ENCODE results near the gene RAB11A. TPM values are rescaled to one million over a fixed set of nuclear protein-coding genes. Genes with fewer than 3 reads are reported as not detected.

The RAB11A gene
- total RNA-seq, 2 donors from 2014 or later = 233 to 295 TPM

GRCh38 chr15:65835447-65835846 is 33.8 kb upstream of the RAB11A start:
- H3K36me3 Mint-ChIP-seq (ENCODE audit: low read depth) = no peaks in the 10 kb centered on the region
- no peaks in the 10 kb centered on the region for H3K9me3 Mint-ChIP-seq

GRCh38 chr15:65836665-65837064 is 32.6 kb upstream of the RAB11A start:
- no peak overlapping the region for H3K27ac ChIP-seq (ENCODE audit: low read depth, low read length)

More at GRCh38 chr15:65835447-65835846, 33.8 kb upstream of the RAB11A start:
- TF ChIP-seq CTCF (conservative IDR thresholded peaks at IDR 0.05) = no peak
- Histone ChIP-seq H3K4me3 (ENCODE audit: low read length) (no peak overlapping the region), H3K4me1 (ENCODE audit: control insufficient read depth, insufficient read depth, low read length) (peaks cover 11% of the 10 kb centered on the region), H3K9me3 (ENCODE audit: control insufficient read depth, low read length) (no peaks in the 10 kb centered on the region), H3K9ac (ENCODE audit: extremely low read depth, low read length, poor library complexity, severe bottlenecking) (no peak overlapping the region), H3K27ac (ENCODE audit: low read depth, low read length) (no peak overlapping the region), H3K27me3 (ENCODE audit: control insufficient read depth, insufficient read depth, low read length, poor library complexity, severe bottlenecking) (no peaks in the 10 kb centered on the region), H3K36me3 (ENCODE audit: control insufficient read depth, insufficient read depth, low read length) (no peaks in the 10 kb centered on the region)
- no peaks in the 10 kb centered on the region for H3K27me3 Mint-ChIP-seq (ENCODE audit: insufficient read depth)
- peak overlapping the region; percentile 24 for H3K27ac Mint-ChIP-seq
- DNase-seq = no peak
- WGBS, 2 experiments (ENCODE audit: insufficient coverage in 1 of 2, insufficient read length in 1 of 2) = 94 to 96% methylated on average over 3 to 4 of the region's 4 CpGs
- H3K4me1 Mint-ChIP-seq = peaks cover 37% of the 10 kb centered on the region
- H3K4me3 Mint-ChIP-seq = no peak overlapping the region

GRCh38 chr15:65837301-65838294 is 31.7 kb upstream of the RAB11A start:
- Histone ChIP-seq H3K9ac (ENCODE audit: extremely low read depth, low read length, poor library complexity, severe bottlenecking) (no peak overlapping the region), H3K36me3 (ENCODE audit: control insufficient read depth, insufficient read depth, low read length) (no peaks in the 10 kb centered on the region), H3K27ac (ENCODE audit: low read depth, low read length) (no peak overlapping the region), H3K9me3 (ENCODE audit: control insufficient read depth, low read length) (no peaks in the 10 kb centered on the region), H3K4me1 (ENCODE audit: control insufficient read depth, insufficient read depth, low read length) (peaks cover 11% of the 10 kb centered on the region), H3K4me3 (ENCODE audit: low read length) (no peak overlapping the region), H3K27me3 (ENCODE audit: control insufficient read depth, insufficient read depth, low read length, poor library complexity, severe bottlenecking) (no peaks in the 10 kb centered on the region)
- H3K9me3 Mint-ChIP-seq = no peaks in the 10 kb centered on the region
- TF ChIP-seq CTCF (conservative IDR thresholded peaks at IDR 0.05) = no peak
- peak; percentile 19 for DNase-seq
- peak overlapping the region; percentile 28 for H3K27ac Mint-ChIP-seq
- no peak overlapping the region for H3K4me3 Mint-ChIP-seq
- H3K27me3 Mint-ChIP-seq (ENCODE audit: insufficient read depth) = no peaks in the 10 kb centered on the region
- H3K4me1 Mint-ChIP-seq = peaks cover 38% of the 10 kb centered on the region
- no peaks in the 10 kb centered on the region for H3K36me3 Mint-ChIP-seq (ENCODE audit: low read depth)
- 92 to 93% methylated on average over 3 to 6 of the region's 6 CpGs for WGBS, 2 experiments (ENCODE audit: insufficient coverage in 1 of 2, insufficient read length in 1 of 2)

More at GRCh38 chr15:65836665-65837064, 32.6 kb upstream of the RAB11A start:
- no peak overlapping the region for H3K27ac Mint-ChIP-seq
- Histone ChIP-seq H3K9ac (ENCODE audit: extremely low read depth, low read length, poor library complexity, severe bottlenecking) (no peak overlapping the region), H3K27me3 (ENCODE audit: control insufficient read depth, insufficient read depth, low read length, poor library complexity, severe bottlenecking) (no peaks in the 10 kb centered on the region), H3K4me3 (ENCODE audit: low read length) (no peak overlapping the region), H3K4me1 (ENCODE audit: control insufficient read depth, insufficient read depth, low read length) (peaks cover 11% of the 10 kb centered on the region), H3K36me3 (ENCODE audit: control insufficient read depth, insufficient read depth, low read length) (no peaks in the 10 kb centered on the region), H3K9me3 (ENCODE audit: control insufficient read depth, low read length) (no peaks in the 10 kb centered on the region)
- peaks cover 42% of the 10 kb centered on the region for H3K4me1 Mint-ChIP-seq
- no peaks in the 10 kb centered on the region for H3K36me3 Mint-ChIP-seq (ENCODE audit: low read depth)
- DNase-seq = peak; percentile 85
- no peak overlapping the region for H3K4me3 Mint-ChIP-seq
- 77 to 78% methylated on average over 2 to 3 of the region's 4 CpGs for WGBS, 2 experiments (ENCODE audit: insufficient coverage in 1 of 2, insufficient read length in 1 of 2)
- peak; percentile 74 for TF ChIP-seq CTCF (conservative IDR thresholded peaks at IDR 0.05)
- no peaks in the 10 kb centered on the region for H3K9me3 Mint-ChIP-seq
- H3K27me3 Mint-ChIP-seq (ENCODE audit: insufficient read depth) = no peaks in the 10 kb centered on the region

Measured in endodermal cell (in vitro differentiated cells).